HG03108 (cell line): ENCODE data around the gene VCPKMT.
"Not testable (repeated sequence)": the region's sequence is repeated elsewhere in the genome, so short reads cannot be mapped to it uniquely, and the experiment has no call there.

Source experiments
- ATAC-seq: cut with Tn5 transposase; IDR thresholded peaks from one replicate; pipeline ENCODE4 v1.9.1; 2021; ENCODE audit warnings: moderate library complexity; ENCODE audit not compliant: unreplicated experiment

The VCPKMT gene

GRCh38 chr14:50093496-50093895 is 22.9 kb downstream of the VCPKMT start:
- ATAC-seq = no peak

GRCh38 chr14:50092006-50092555 is 24.3 kb downstream of the VCPKMT start:
- no peak for ATAC-seq

- no peak for ATAC-seq
Observed at GRCh38 chr14:50091240-50091913, 25.0 kb downstream of the VCPKMT start.

DNA sequence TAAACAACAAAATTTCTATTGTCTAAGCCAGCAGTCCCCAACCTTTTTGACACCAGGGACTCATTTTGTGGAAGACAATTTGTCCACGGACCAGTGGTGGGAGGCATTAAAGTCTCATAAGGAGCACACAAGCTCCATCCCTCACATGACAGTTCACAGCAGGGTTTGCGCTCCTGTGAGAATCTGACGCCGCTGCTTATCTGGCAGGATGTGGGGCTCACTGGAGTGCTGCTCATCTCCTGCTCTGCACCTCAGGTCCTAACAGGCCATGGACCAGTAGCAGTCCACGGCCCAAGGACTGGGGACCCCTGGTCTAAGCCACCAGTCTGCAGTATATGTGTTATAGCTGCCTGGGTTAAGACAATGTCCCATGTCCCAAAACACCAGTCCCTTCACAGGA is 27.2 kb downstream of the VCPKMT start:
- ATAC-seq = no peak

GRCh38 chr14:50088731-50089130 is 27.6 kb downstream of the VCPKMT start:
- no peak for ATAC-seq

DNA sequence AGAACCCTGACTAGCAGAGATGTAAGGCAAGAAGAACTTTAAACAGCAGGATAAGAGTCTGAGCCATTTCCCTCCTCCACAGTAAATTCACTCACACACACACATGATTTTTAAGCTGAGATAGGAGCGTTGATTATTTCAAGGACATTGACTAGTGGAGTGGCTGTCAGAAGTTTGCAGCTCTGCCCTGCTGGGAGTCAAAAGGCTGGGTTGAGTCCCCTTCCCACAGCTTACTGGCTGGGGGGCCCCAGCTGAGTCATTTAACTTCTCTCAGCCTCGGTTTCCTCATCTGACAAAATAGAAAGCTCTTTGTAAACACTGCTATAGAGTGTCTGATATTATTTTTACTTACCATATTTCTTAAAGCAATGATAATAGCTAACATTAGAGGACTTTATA is 28.3 kb downstream of the VCPKMT start:
- ATAC-seq = no peak

DNA sequence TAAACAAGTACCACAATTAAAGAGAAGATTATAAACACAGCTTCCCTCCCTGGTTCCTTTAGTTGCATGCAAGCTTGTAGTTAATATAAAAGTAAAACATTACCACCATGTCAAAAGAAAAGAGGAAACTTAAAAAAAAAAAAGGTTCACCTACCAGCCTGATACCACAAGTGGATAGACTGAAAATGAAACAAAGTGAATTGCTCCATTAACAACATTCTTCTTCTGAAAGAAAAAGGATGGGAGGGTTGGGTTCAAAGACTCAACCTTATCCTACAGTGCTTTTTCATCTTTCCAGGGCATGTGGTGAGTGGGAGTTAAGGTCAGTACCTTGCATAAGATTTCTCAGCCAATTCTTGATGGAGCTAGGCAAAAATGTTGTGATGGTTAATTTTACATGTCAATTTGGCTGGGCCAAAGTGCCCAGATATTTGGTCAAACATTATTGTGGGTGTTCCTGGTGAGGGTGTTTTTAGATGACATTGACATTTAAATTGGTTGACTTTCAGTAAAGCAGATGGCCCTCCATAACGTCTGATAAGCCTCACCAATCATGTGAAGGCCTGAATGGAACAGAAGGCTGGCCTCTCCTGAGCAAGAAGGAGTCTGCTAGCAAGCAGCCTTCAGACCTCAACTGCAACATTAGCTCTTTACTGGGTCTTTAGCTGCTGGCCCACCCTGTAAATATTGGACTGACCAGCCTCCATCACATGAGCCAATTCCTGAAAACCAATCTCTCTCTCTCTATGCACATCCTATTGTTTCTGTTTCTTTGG is 28.8 kb downstream of the VCPKMT start:
- no peak for ATAC-seq

DNA sequence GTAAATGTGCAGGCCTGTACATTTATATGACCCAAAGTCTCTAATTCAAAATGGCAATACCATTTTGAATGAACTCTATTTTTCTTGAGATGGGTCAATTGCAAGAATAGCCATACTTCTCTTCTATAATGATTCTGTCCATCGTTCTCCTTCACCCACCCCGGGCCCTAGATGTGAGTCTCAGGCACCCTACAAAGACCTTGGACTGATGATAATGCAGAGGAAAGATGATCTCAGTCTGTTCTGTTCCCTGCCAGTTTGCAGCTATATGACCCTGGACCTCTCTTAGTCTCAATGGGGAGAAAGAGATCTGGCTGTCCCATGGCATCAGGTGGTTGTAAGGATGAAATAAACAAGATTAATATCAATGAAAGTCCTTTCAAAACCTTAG is 30.1 kb downstream of the VCPKMT start:
- ATAC-seq = no peak

GRCh38 chr14:50085570-50086320 is 30.6 kb downstream of the VCPKMT start:
- ATAC-seq = peak; percentile 54

- no peak for ATAC-seq
Observed at GRCh38 chr14:50084666-50085065, 31.7 kb downstream of the VCPKMT start.

- peak; percentile 21 for ATAC-seq
Observed at GRCh38 chr14:50083467-50084337, 32.7 kb downstream of the VCPKMT start.

DNA sequence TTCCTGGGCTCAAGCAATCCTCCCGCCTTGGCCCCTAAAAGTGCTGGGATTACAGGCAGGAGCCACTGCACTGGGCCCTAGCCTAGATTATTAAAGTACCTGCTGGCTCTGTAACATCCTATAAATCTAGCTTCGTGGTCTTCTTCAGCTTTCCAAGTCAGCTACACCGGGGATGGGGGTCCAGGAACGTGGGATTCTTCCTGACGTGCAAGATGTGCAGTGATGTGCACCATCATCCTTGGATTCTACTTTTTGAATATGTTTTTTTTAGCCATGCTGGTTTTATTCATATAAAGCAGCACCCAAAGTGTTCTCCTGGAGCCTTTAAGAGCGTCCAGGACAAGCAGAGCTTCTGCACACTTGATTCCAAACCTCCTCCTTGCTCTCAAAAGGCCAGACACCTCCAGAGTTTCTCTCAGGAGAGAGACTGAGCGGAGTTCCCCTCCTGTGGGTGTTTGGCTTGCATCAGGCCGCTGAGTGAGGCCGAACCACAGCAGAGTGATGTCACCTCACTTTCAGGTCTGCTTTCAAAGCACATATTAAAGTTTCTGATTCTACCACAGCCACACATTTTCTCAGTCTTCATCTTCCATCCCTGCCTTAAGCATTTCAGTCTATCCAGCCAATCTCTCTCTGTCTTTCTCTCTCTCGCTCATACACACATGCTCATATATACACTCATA is 33.4 kb downstream of the VCPKMT start:
- ATAC-seq = peak; percentile 59

- ATAC-seq = no peak
Observed at GRCh38 chr14:50082308-50082742, 34.0 kb downstream of the VCPKMT start.

GRCh38 chr14:50079103-50079502 is 37.3 kb downstream of the VCPKMT start:
- ATAC-seq = not testable (repeated sequence)

GRCh38 chr14:50073663-50074062 is 42.7 kb downstream of the VCPKMT start:
- ATAC-seq = not testable (repeated sequence)

DNA sequence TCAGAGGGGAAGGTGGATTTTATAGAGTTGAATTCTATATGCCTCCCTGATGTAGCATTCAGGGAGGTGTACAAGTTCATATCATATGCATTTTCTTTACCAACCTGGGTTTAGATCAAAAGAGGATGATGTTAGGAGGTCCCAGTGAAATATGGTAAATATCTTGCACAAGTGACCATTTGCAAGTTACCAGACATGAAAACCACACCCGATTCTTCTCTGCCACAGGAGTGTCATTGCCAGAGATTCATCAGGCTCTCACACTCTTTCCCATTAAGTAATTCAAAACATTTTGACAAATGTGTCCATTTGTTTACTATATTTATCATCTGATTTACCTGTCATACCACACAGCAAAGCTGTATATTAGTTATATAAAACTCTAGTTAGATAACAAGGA is 44.0 kb downstream of the VCPKMT start:
- ATAC-seq = no peak

DNA sequence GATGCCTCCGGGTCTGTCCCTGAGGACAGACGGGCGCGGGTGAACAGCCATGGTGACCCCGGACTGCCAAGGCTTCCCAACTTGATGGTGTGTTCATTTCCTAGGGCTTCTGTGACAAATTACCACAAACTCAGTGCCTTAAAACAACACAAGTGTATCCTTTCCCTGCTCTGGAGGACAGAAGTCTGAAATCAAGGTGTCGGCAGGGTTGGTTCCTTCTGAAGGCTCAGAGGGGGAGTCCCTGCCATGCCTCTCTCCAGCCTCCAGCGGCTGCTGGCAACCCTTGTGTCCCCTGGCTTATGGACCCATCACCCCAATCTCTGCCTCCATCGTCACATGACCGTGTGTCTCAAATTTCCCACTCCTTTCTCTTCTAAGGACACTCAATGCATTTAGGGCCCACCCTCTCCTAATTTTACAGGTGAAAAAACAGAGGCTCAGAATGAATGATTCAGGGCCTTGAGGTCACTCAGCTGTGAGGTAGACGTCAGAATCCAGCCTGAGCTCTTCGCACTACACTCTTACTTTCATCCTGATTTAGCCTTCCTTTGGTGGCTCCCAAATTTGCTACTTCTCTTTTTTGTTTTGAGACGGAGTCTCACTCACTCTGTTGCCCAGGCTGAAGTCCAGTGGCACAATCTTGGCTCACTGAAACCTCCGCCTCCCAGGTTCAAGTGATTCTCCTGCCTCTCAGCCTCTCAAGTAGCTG is 45.4 kb downstream of the VCPKMT start:
- ATAC-seq = no peak

GRCh38 chr14:50070230-50070629 is 46.1 kb downstream of the VCPKMT start:
- no peak for ATAC-seq

GRCh38 chr14:50069325-50069724 is 47.0 kb downstream of the VCPKMT start:
- no peak for ATAC-seq
